ENCODE data around the gene ENOX1. TPM values are rescaled to one million over a fixed set of nuclear protein-coding genes. Genes with fewer than 3 reads are reported as not detected.

ENOX1 gene
- total RNA-seq, 1 experiment from 2014 or later: 1.8 TPM

DNA sequence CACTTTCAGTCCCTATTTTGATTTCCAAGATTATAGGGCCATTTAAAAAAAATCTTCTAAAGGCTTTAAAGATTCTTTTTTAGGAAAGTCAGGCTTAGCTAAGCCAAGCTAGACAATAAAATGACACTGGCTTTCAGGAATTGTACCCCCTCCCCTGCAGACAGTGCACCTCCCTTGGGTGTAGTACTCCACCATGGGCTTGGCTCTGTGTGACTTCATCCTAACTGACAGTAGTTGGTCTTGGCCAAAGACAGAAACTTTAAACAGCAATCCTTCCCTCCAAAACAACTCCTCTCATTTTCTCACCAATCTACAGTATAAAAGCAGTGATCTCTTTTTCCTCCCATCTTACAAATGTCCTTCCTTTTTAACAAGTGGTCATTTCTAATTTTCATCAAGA is 480.4 kb downstream of the ENOX1 start:
- ChIA-PET CTCF (no interaction called here), POLR2A (interaction anchor here (1.2 kb wide), 1 partner anchor 23 kb away, joined by 3 read pairs; no protein-coding TSS in a partner anchor)
- H3K27me3 Mint-ChIP-seq (ENCODE audit: insufficient read depth, unreplicated experiment): no peaks in the 10 kb centered on the region
- H3K27ac Mint-ChIP-seq (ENCODE audit: low read depth, unreplicated experiment): no peak overlapping the region
- H3K4me3 Mint-ChIP-seq (ENCODE audit: unreplicated experiment): no peak overlapping the region
- H3K4me1 Mint-ChIP-seq (ENCODE audit: insufficient read depth, unreplicated experiment): peaks cover 23% of the 10 kb centered on the region
- TF ChIP-seq CTCF (IDR thresholded peaks at IDR 0.05; ENCODE audit: unreplicated experiment): no peak
- intact Hi-C loops (cut with micrococcal nuclease): loop anchor here (5.0 to 10.0 kb wide), 3 partner anchors 152 to 571 kb away; partner anchors contain the start of genes CCDC122 and LACC1
- DNase-seq (ENCODE audit: unreplicated experiment): no peak
- H3K36me3 Mint-ChIP-seq (ENCODE audit: insufficient read depth, unreplicated experiment): no peaks in the 10 kb centered on the region
- H3K9me3 Mint-ChIP-seq (ENCODE audit: unreplicated experiment): no peaks in the 10 kb centered on the region
- BruUV-seq (replicated peaks): no TSS peak

DNA sequence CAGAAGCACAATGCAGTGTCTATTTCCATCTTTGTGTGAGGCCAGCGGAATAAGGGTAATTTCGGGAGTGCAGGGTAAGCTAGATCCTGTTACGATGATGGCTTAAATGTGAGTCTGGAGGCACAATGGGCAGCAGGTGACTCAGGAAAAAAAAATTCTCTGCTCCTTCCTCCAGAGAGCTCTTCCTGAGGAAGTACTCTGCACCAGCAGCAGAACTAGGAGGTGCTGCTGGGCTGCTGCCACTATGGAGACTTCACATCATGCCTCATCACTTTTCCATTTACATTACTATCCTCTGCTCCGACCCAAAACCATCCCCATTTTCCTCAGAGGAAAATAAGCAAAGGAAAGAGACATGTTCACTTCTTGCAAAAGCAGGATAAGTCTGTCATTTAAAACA is 481.4 kb downstream of the ENOX1 start:
- DNase-seq (ENCODE audit: unreplicated experiment): no peak
- no peaks in the 10 kb centered on the region for H3K27me3 Mint-ChIP-seq (ENCODE audit: insufficient read depth, unreplicated experiment)
- ChIA-PET POLR2A (interaction anchor here (0.5 kb wide), 1 partner anchor 23 kb away, joined by 3 read pairs; no protein-coding TSS in a partner anchor), CTCF (interaction anchor here (0.6 to 0.7 kb wide), 2 partner anchors 173 to 496 kb away, joined by 3 read pairs; no protein-coding TSS in a partner anchor)
- H3K4me3 Mint-ChIP-seq (ENCODE audit: unreplicated experiment): no peak overlapping the region
- no peak overlapping the region for H3K27ac Mint-ChIP-seq (ENCODE audit: low read depth, unreplicated experiment)
- H3K4me1 Mint-ChIP-seq (ENCODE audit: insufficient read depth, unreplicated experiment): peaks cover 30% of the 10 kb centered on the region
- BruUV-seq (replicated peaks): no TSS peak
- intact Hi-C loops (cut with micrococcal nuclease): loop anchor here (5.0 to 10.0 kb wide), 3 partner anchors 151 to 572 kb away; partner anchors contain the start of genes CCDC122 and LACC1
- no peak for TF ChIP-seq CTCF (IDR thresholded peaks at IDR 0.05; ENCODE audit: unreplicated experiment)
- no peaks in the 10 kb centered on the region for H3K9me3 Mint-ChIP-seq (ENCODE audit: unreplicated experiment)
- no peaks in the 10 kb centered on the region for H3K36me3 Mint-ChIP-seq (ENCODE audit: insufficient read depth, unreplicated experiment)

- Mint-ChIP-seq H3K27ac (ENCODE audit: low read depth, unreplicated experiment) (no peak overlapping the region), H3K27me3 (ENCODE audit: insufficient read depth, unreplicated experiment) (no peaks in the 10 kb centered on the region), H3K4me3 (ENCODE audit: unreplicated experiment) (no peak overlapping the region), H3K36me3 (ENCODE audit: insufficient read depth, unreplicated experiment) (no peaks in the 10 kb centered on the region), H3K9me3 (ENCODE audit: unreplicated experiment) (no peaks in the 10 kb centered on the region), H3K4me1 (ENCODE audit: insufficient read depth, unreplicated experiment) (peaks cover 33% of the 10 kb centered on the region)
- ChIA-PET POLR2A (interaction anchor here (0.5 to 0.7 kb wide), 2 partner anchors 24 to 41 kb away, joined by 3 read pairs; no protein-coding TSS in a partner anchor), CTCF (interaction anchor here (0.7 kb wide), 1 partner anchor 496 kb away, joined by 3 read pairs; no protein-coding TSS in a partner anchor)
- no peak for TF ChIP-seq CTCF (IDR thresholded peaks at IDR 0.05; ENCODE audit: unreplicated experiment)
- intact Hi-C loops (cut with micrococcal nuclease): loop anchor here (5.0 to 10.0 kb wide), 4 partner anchors 150 to 572 kb away; partner anchors contain the start of genes CCDC122 and LACC1
- no TSS peak for BruUV-seq (replicated peaks)
- no peak for DNase-seq (ENCODE audit: unreplicated experiment)
Observed at GRCh38 chr13:43304945-43305344, 481.8 kb downstream of the ENOX1 start.

DNA sequence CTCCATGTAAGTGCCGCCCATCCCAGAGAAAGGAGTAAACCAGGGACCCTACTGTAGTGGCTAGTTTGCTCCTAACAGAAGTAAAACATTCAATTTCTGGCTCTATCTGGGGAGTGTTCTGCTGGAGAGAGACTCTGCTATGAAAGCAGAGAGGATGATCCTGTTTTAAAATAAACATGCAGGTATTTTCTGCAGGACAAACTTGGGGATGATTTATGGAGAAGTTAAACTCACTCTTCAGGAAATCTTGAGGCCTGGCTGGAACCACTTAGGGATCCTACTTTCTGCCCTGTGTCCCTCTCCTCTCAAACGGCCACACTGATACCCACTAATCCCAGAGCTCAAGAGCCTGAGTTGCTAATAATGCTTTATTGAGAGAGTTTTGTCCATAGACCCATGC is 482.3 kb downstream of the ENOX1 start:
- H3K4me3 Mint-ChIP-seq (ENCODE audit: unreplicated experiment): no peak overlapping the region
- no TSS peak for BruUV-seq (replicated peaks)
- CTCF ChIA-PET: interaction anchor here (0.9 kb wide), 2 partner anchors 485 to 500 kb away, joined by 3 read pairs; no protein-coding TSS in a partner anchor

More for the DNA sequence above, 482.3 kb downstream of the ENOX1 start:
- no peak for TF ChIP-seq CTCF (IDR thresholded peaks at IDR 0.05; ENCODE audit: unreplicated experiment)
- Mint-ChIP-seq H3K4me1 (ENCODE audit: insufficient read depth, unreplicated experiment) (peaks cover 36% of the 10 kb centered on the region), H3K27ac (ENCODE audit: low read depth, unreplicated experiment) (no peak overlapping the region), H3K27me3 (ENCODE audit: insufficient read depth, unreplicated experiment) (no peaks in the 10 kb centered on the region), H3K36me3 (ENCODE audit: insufficient read depth, unreplicated experiment) (no peaks in the 10 kb centered on the region), H3K9me3 (ENCODE audit: unreplicated experiment) (no peaks in the 10 kb centered on the region)
- intact Hi-C loops (cut with micrococcal nuclease): loop anchor here (5.0 to 10.0 kb wide), 3 partner anchors 150 to 498 kb away; no protein-coding TSS in a partner anchor
- POLR2A ChIA-PET: interaction anchor here (0.7 kb wide), 1 partner anchor 40 kb away, joined by 3 read pairs; no protein-coding TSS in a partner anchor
- DNase-seq (ENCODE audit: unreplicated experiment): no peak

All from MCF 10A (cell line).